PC-3 (cell line): ENCODE data around the gene IFT20. TPM values are rescaled to one million over a fixed set of nuclear protein-coding genes. Genes with fewer than 3 reads are reported as not detected.
A peak's percentile ranks its signal among the peaks of the same experiment; 100 is the strongest.

Experiments
- ATAC-seq: fragments of 200-7000 bp; cut with Tn5 transposase; 2 replicates; pipeline ENCODE4 v1.9.1; 2020; ENCODE audit warnings: mild to moderate bottlenecking, moderate library complexity
- BruUV-seq: library from RNA; stranded (reverse); fragments of 400-500 nt; replicated peaks from 2 replicates; lab custom pipeline; 2021; lab: Mats Ljungman, UMichigan
- CTCF ChIA-PET: fragments of 300-600 bp; sonication (Branson Sonifier 250); formaldehyde crosslinking; loops from one replicate; lab custom pipeline; 2022; ENCODE audit warnings: antibody characterized with exemption; lab: Charles Lee
- POLR2A ChIA-PET: fragments of 300-600 bp; sonication (Branson Sonifier 250); formaldehyde crosslinking; loops from one replicate; lab custom pipeline; 2022; ENCODE audit warnings: antibody characterized with exemption; ENCODE audit not compliant: unreplicated experiment; lab: Charles Lee
- DNase-seq: peaks from one replicate; pipeline ENCODE4 v3.0.0-alpha.2; 2015
- H2AFZ ChIP-seq: fragments of 300-600 bp; sonication (generic); 2 replicates; pipeline ENCODE4 v1.6.0; 2016; ENCODE audit warnings: antibody characterized with exemption, low read length
- H3F3A ChIP-seq: fragments of 300-600 bp; sonication (generic); one replicate; pipeline ENCODE4 v1.6.0; 2017; ENCODE audit warnings: antibody characterized with exemption, low read length, control low read depth, mild to moderate bottlenecking; ENCODE audit not compliant: unreplicated experiment
- H3K27ac ChIP-seq: fragments of 300-600 bp; sonication (generic); 2 replicates; pipeline ENCODE4 v1.5.1; 2016; ENCODE audit warnings: mild to moderate bottlenecking, low read length
- H3K27me3 ChIP-seq: fragments of 300-600 bp; sonication (generic); 2 replicates; pipeline ENCODE4 v1.6.1; 2016; ENCODE audit warnings: low read length, mixed read lengths
- H3K36me3 ChIP-seq: fragments of 300-600 bp; sonication (generic); 2 replicates; pipeline ENCODE4 v1.6.1; 2016; ENCODE audit warnings: low read depth, mixed run types, low read length, mixed read lengths
- H3K4me1 ChIP-seq: fragments of 300-600 bp; sonication (generic); 2 replicates; pipeline ENCODE4 v1.5.1; 2016; ENCODE audit warnings: low read length; ENCODE audit not compliant: insufficient read depth
- H3K4me2 ChIP-seq: fragments of 300-600 bp; sonication (generic); 2 replicates; pipeline ENCODE4 v1.6.0; 2016; ENCODE audit warnings: low read length
- H3K4me3 ChIP-seq: fragments of 300-600 bp; sonication (generic); 2 replicates; pipeline ENCODE4 v1.5.1; 2016; ENCODE audit warnings: mild to moderate bottlenecking, low read length, mixed read lengths
- H3K79me2 ChIP-seq: fragments of 300-600 bp; sonication (generic); 2 replicates; pipeline ENCODE4 v1.6.1; 2017; ENCODE audit warnings: low read length, mixed read lengths
- H3K9ac ChIP-seq: fragments of 300-600 bp; sonication (generic); 2 replicates; pipeline ENCODE4 v1.6.0; 2016; ENCODE audit warnings: mild to moderate bottlenecking, low read length
- H3K9me2 ChIP-seq: fragments of 300-600 bp; sonication (generic); replicated peaks from 2 replicates; pipeline ENCODE4 v1.6.1; 2016; ENCODE audit warnings: mixed run types, low read length, mixed read lengths
- H3K9me3 ChIP-seq: fragments of 300-600 bp; sonication (generic); 2 replicates; pipeline ENCODE4 v1.6.1; 2016; ENCODE audit warnings: low read length, mixed read lengths
- H4K20me1 ChIP-seq: fragments of 300-600 bp; sonication (generic); 2 replicates; pipeline ENCODE4 v1.6.1; 2016; ENCODE audit warnings: low read length, mixed read lengths
- CTCF ChIP-seq: fragments of 300-600 bp; sonication (generic); conservative IDR thresholded peaks from 2 replicates; pipeline ENCODE4 v1.5.1; 2017; ENCODE audit warnings: antibody characterized with exemption, low read depth, mild to moderate bottlenecking, low read length
- EZH2 ChIP-seq: fragments of 300-600 bp; sonication (generic); IDR thresholded peaks from one replicate; pipeline ENCODE4 v1.6.1; 2017; ENCODE audit warnings: antibody characterized with exemption, mild to moderate bottlenecking, low read length; ENCODE audit not compliant: unreplicated experiment
- EZH2phosphoT487 ChIP-seq: fragments of 300-600 bp; sonication (generic); IDR thresholded peaks from 2 replicates; pipeline ENCODE4 v1.6.1; 2018; ENCODE audit warnings: mild to moderate bottlenecking, antibody characterized with exemption, low read length, borderline replicate concordance
- intact Hi-C: fragments of 100-400 bp; cut with micrococcal nuclease; formaldehyde crosslinking; loops from 2 replicates; pipeline ENCODE4 v1.9.0; 2023
- total RNA-seq: library from RNA; depleted of rRNA; stranded (reverse); fragments of >200 nt; gene quantifications from 2 replicates; pipeline ENCODE4 v1.2.3, GENCODE V29; 2014

IFT20 gene
- total RNA-seq, 1 experiment from 2014 or later, result 23.1 TPM

DNA sequence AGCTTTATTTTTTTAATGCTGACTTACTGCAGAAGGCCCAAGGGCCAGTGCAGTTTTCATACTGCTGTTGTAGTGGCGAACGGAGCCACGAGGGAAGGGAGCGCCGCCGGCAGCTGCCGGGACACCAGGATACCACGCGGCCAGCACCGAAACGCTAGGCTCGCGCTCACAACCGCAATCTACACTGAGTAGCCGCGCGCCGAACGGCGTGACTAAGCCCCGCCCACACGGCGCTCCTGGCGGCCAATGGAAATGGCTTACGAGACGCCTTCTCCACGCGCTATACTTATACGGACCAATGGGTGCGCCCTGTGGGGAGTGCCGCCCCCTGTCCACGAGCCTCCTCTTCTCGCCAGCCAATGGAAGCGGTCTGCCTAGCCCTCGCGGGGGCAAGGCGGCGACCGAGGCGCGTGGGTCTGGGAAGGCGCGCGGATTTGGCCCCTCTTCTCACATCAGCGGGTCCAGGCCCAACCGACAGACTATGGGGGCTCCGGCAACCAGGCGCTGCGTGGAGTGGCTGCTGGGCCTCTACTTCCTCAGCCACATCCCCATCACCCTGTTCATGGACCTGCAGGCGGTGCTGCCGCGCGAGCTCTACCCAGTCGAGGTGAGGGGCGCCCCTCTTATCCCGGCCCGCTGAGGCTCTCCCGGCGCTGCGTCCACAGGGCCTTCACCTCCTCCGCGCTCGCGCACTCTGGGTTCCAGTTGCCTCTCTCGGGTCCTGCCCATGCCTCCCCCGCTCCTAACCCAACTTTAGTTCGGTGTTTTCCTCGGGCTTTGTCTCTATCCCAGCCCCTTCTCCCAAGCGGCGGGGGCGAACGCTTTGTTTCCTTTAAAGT, 16.3 kb downstream of the IFT20 start, which contains the start of gene TMEM97:
Gene TMEM97, plus strand, starts transcription at position 442 of the 839 bp plus-strand sequence. Its CDS starts 40 bp downstream, at position 482.
- DNase-seq (peak; percentile 94), ATAC-seq (peak; percentile 97)
- peak within 1 kb of the TSS; percentile 5; the same call in 1 of the 2 replicates for H3K27ac ChIP-seq
- H3K9ac ChIP-seq, result peak within 1 kb of the TSS; percentile 82
- H3K27me3 ChIP-seq, result no peaks in the 10 kb centered on the region
- H3K36me3 ChIP-seq, result no peaks in the 10 kb centered on the region
- TF ChIP-seq EZH2phosphoT487 (no peak), CTCF (0 out of 2 replicates have a peak, but pooled peaks have one; percentile 9), EZH2 (no peak)
- H2AFZ ChIP-seq, result peak within 1 kb of the TSS; percentile 92
- H4K20me1 ChIP-seq, result no peaks in the 10 kb centered on the region
- peaks cover 49% of the 10 kb centered on the region for H3K79me2 ChIP-seq
- H3F3A ChIP-seq, result no peaks in the 10 kb centered on the region
- no TSS peak for BruUV-seq
- ChIA-PET POLR2A (interaction anchor here (0.6 kb wide), 2 partner anchors 41 to 426 kb away, joined by 3 read pairs; partner anchors contain the start of gene LYRM9), CTCF (interaction anchor here (0.5 kb wide), 1 partner anchor 10 kb away, joined by 4 read pairs; no protein-coding TSS in a partner anchor)
- H3K9me2 ChIP-seq, result no peaks in the 10 kb centered on the region
- H3K9me3 ChIP-seq, result no peaks in the 10 kb centered on the region
- peaks cover 43% of the 10 kb centered on the region for H3K4me1 ChIP-seq
- H3K4me2 ChIP-seq, result peak within 1 kb of the TSS; percentile 86
- intact Hi-C loops, result loop anchor here (10.0 kb wide), 1 partner anchor 64 kb away; no protein-coding TSS in a partner anchor
- H3K4me3 ChIP-seq, result peak within 1 kb of the TSS; percentile 73

GRCh38 chr17:28317966-28318758, 17.1 kb downstream of the IFT20 start:
- Histone ChIP-seq H3K79me2 (peaks cover 42% of the 10 kb centered on the region), H3K9ac (peak overlapping the region; percentile 56), H3K9me2 (no peaks in the 10 kb centered on the region), H3K9me3 (no peaks in the 10 kb centered on the region), H3K4me2 (peak overlapping the region; percentile 86), H3F3A (no peaks in the 10 kb centered on the region), H3K27me3 (no peaks in the 10 kb centered on the region), H3K27ac (no peak overlapping the region), H3K4me3 (peak overlapping the region; percentile 73), H4K20me1 (no peaks in the 10 kb centered on the region), H3K4me1 (peaks cover 42% of the 10 kb centered on the region), H2AFZ (peak overlapping the region; percentile 68), H3K36me3 (no peaks in the 10 kb centered on the region)
- CTCF ChIA-PET, result no interaction called here
- peak; percentile 2 for ATAC-seq
- BruUV-seq, result no TSS peak
- POLR2A ChIA-PET, result no interaction called here
- no peak for DNase-seq
- intact Hi-C loops, result loop anchor here (10.0 kb wide), 1 partner anchor 63 kb away; no protein-coding TSS in a partner anchor
- no peak for TF ChIP-seq EZH2phosphoT487
- TF ChIP-seq CTCF, result no peak
